ENCODE data around the gene EPHA1.

The EPHA1 gene

GRCh38 chr7:143401265-143401664, 7.4 kb downstream of the EPHA1 start:
- Histone ChIP-seq H3K27ac (ENCODE audit: low read length) (no peak overlapping the region), H3K9me2 (replicated peaks; ENCODE audit: insufficient read depth, low read length) (no peaks in the 10 kb centered on the region), H3K9ac (ENCODE audit: low read length) (no peak overlapping the region), H3K9me3 (replicated peaks; ENCODE audit: insufficient read depth, low read length) (no peaks in the 10 kb centered on the region), H3K4me1 (ENCODE audit: low read length) (no peaks in the 10 kb centered on the region), H3F3A (ENCODE audit: insufficient read depth, low read length) (no peaks in the 10 kb centered on the region), H3K27me3 (replicated peaks; ENCODE audit: insufficient read depth, low read length) (peaks cover 6% of the 10 kb centered on the region; the same call in 1 of the 2 replicates), H4K20me1 (ENCODE audit: insufficient read depth, low read length) (no peaks in the 10 kb centered on the region), H3K4me3 (ENCODE audit: low read length) (no peak overlapping the region), H2AFZ (ENCODE audit: low read length) (no peak overlapping the region), H3K4me2 (ENCODE audit: low read depth, low read length) (no peak overlapping the region), H3K79me2 (ENCODE audit: low read length) (no peaks in the 10 kb centered on the region), H3K36me3 (replicated peaks; ENCODE audit: insufficient read depth, low read length) (no peaks in the 10 kb centered on the region)
- TF ChIP-seq, protein P1, sequence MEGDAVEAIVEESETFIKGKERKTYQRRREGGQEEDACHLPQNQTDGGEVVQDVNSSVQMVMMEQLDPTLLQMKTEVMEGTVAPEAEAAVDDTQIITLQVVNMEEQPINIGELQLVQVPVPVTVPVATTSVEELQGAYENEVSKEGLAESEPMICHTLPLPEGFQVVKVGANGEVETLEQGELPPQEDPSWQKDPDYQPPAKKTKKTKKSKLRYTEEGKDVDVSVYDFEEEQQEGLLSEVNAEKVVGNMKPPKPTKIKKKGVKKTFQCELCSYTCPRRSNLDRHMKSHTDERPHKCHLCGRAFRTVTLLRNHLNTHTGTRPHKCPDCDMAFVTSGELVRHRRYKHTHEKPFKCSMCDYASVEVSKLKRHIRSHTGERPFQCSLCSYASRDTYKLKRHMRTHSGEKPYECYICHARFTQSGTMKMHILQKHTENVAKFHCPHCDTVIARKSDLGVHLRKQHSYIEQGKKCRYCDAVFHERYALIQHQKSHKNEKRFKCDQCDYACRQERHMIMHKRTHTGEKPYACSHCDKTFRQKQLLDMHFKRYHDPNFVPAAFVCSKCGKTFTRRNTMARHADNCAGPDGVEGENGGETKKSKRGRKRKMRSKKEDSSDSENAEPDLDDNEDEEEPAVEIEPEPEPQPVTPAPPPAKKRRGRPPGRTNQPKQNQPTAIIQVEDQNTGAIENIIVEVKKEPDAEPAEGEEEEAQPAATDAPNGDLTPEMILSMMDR (IDR thresholded peaks at IDR 0.05; ENCODE audit: low read length): no peak
- no peak for TF ChIP-seq EZH2phosphoT487 (IDR thresholded peaks at IDR 0.05; ENCODE audit: low read length)
- TF ChIP-seq EZH2 (optimal IDR thresholded peaks at IDR 0.05; ENCODE audit: low read depth, low read length): no peak
- no peak for DNase-seq

- Histone ChIP-seq H3K9me2 (replicated peaks; ENCODE audit: insufficient read depth, low read length) (no peaks in the 10 kb centered on the region), H3K9ac (ENCODE audit: low read length) (no peak overlapping the region), H3K4me1 (ENCODE audit: low read length) (no peaks in the 10 kb centered on the region), H3K9me3 (replicated peaks; ENCODE audit: insufficient read depth, low read length) (no peaks in the 10 kb centered on the region), H3F3A (ENCODE audit: insufficient read depth, low read length) (no peaks in the 10 kb centered on the region), H2AFZ (ENCODE audit: low read length) (no peak overlapping the region), H3K27ac (ENCODE audit: low read length) (no peak overlapping the region), H3K27me3 (replicated peaks; ENCODE audit: insufficient read depth, low read length) (0 out of 2 replicates have a peak, but pooled peaks cover 6% of the 10 kb centered on the region), H3K79me2 (ENCODE audit: low read length) (no peaks in the 10 kb centered on the region), H3K4me2 (ENCODE audit: low read depth, low read length) (no peak overlapping the region), H3K4me3 (ENCODE audit: low read length) (no peak overlapping the region), H4K20me1 (ENCODE audit: insufficient read depth, low read length) (no peaks in the 10 kb centered on the region), H3K36me3 (replicated peaks; ENCODE audit: insufficient read depth, low read length) (no peaks in the 10 kb centered on the region)
- TF ChIP-seq EZH2phosphoT487 (IDR thresholded peaks at IDR 0.05; ENCODE audit: low read length): no peak
- TF ChIP-seq, protein P1 (IDR thresholded peaks at IDR 0.05; ENCODE audit: low read length): no peak
- TF ChIP-seq EZH2 (optimal IDR thresholded peaks at IDR 0.05; ENCODE audit: low read depth, low read length): no peak
- no peak for DNase-seq
Measured at GRCh38 chr7:143399642-143400041, 9.0 kb downstream of the EPHA1 start.

DNA sequence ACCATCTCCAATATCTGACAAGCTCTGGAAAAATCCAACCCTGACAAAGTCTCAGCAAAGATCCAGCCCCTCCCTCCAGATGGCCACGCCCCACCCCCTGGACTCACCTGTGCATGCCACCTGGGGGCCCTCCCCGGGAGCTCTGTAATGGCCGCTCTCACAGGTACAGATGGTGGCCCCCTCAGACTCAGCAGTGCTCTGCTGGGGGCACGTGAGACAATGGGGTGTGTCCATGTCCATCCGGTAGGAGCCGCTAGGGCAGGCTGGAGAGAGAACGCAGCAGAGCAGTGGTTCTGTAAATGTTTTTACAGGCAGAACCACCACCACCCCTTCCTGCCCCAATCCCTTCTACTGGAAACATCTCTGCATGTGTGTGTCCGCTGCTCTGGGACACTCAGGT, 9.5 kb downstream of the EPHA1 start:
- Histone ChIP-seq H3K79me2 (ENCODE audit: low read length) (no peaks in the 10 kb centered on the region), H3K36me3 (replicated peaks; ENCODE audit: insufficient read depth, low read length) (no peaks in the 10 kb centered on the region), H4K20me1 (ENCODE audit: insufficient read depth, low read length) (no peaks in the 10 kb centered on the region), H3K9ac (ENCODE audit: low read length) (no peak overlapping the region), H3K27me3 (replicated peaks; ENCODE audit: insufficient read depth, low read length) (0 out of 2 replicates have a peak, but pooled peaks cover 6% of the 10 kb centered on the region), H3K4me3 (ENCODE audit: low read length) (no peak overlapping the region), H3K4me2 (ENCODE audit: low read depth, low read length) (no peak overlapping the region), H3F3A (ENCODE audit: insufficient read depth, low read length) (no peaks in the 10 kb centered on the region), H3K27ac (ENCODE audit: low read length) (no peak overlapping the region), H3K4me1 (ENCODE audit: low read length) (no peaks in the 10 kb centered on the region), H3K9me3 (replicated peaks; ENCODE audit: insufficient read depth, low read length) (no peaks in the 10 kb centered on the region), H3K9me2 (replicated peaks; ENCODE audit: insufficient read depth, low read length) (no peaks in the 10 kb centered on the region), H2AFZ (ENCODE audit: low read length) (no peak overlapping the region)
- TF ChIP-seq EZH2phosphoT487 (IDR thresholded peaks at IDR 0.05; ENCODE audit: low read length) (no peak), EZH2 (optimal IDR thresholded peaks at IDR 0.05; ENCODE audit: low read depth, low read length) (no peak)
- TF ChIP-seq, protein P1 (IDR thresholded peaks at IDR 0.05; ENCODE audit: low read length): no peak
- no peak for DNase-seq
